SK-N-SH treated with all-trans-retinoic acid at 6 μM for 48 hours (cell line): ENCODE measurements around the gene TOX2.

Source experiments
- ATAC-seq: fragments of 200-7000 bp; cut with Tn5 transposase; 3 replicates; pipeline ENCODE4 v1.9.1; 2020; ENCODE audit warnings: mild to moderate bottlenecking, moderate library complexity
- ARNTL ChIP-seq: fragments of 450-650 bp; formaldehyde crosslinking; IDR thresholded peaks from 2 replicates; pipeline ENCODE4 v1.5.0; 2020; ENCODE audit warnings: low read depth, mild to moderate bottlenecking, moderate library complexity, borderline replicate concordance
- BACH2 ChIP-seq: fragments of 250-450 bp; sonication (Bioruptor Pico); IDR thresholded peaks from 2 replicates; pipeline ENCODE4 v1.9.0; 2021; ENCODE audit warnings: mild to moderate bottlenecking, borderline replicate concordance
- CSDC2 ChIP-seq: fragments of 250-450 bp; sonication (Bioruptor Pico); IDR thresholded peaks from 2 replicates; pipeline ENCODE4 v1.5.0; 2020; ENCODE audit warnings: mild to moderate bottlenecking, moderate library complexity
- CSRNP3 ChIP-seq: fragments of 250-450 bp; sonication (Bioruptor Pico); IDR thresholded peaks from 2 replicates; pipeline ENCODE4 v1.5.1; 2021; ENCODE audit warnings: mild to moderate bottlenecking, moderate library complexity
- ESRRG ChIP-seq: fragments of 250-450 bp; sonication (Bioruptor Pico); IDR thresholded peaks from 2 replicates; pipeline ENCODE4 v1.6.1; 2021; ENCODE audit warnings: mild to moderate bottlenecking
- GLIS3 ChIP-seq: fragments of 250-450 bp; sonication (Bioruptor Pico); IDR thresholded peaks from 2 replicates; pipeline ENCODE4 v1.5.0; 2020; ENCODE audit warnings: mild to moderate bottlenecking, moderate library complexity
- ISL1 ChIP-seq: fragments of 250-450 bp; sonication (Bioruptor Pico); IDR thresholded peaks from 2 replicates; pipeline ENCODE4 v2.1.2; 2022; ENCODE audit warnings: mild to moderate bottlenecking, moderate library complexity
- OSR1 ChIP-seq: fragments of 250-450 bp; sonication (Bioruptor Pico); IDR thresholded peaks from 2 replicates; pipeline ENCODE4 v1.8.0; 2022; ENCODE audit warnings: moderate library complexity, mild to moderate bottlenecking, inconsistent platforms
- PATZ1 ChIP-seq: fragments of 250-450 bp; sonication (Bioruptor Pico); IDR thresholded peaks from 2 replicates; pipeline ENCODE4 v1.8.0; 2020; ENCODE audit warnings: mild to moderate bottlenecking, moderate library complexity, borderline replicate concordance
- POU6F1 ChIP-seq: fragments of 250-450 bp; sonication (Bioruptor Pico); IDR thresholded peaks from 2 replicates; pipeline ENCODE4 v1.8.0; 2021; ENCODE audit warnings: low read depth, mild to moderate bottlenecking, moderate library complexity, borderline replicate concordance
- PPARA ChIP-seq: fragments of 250-450 bp; sonication (Bioruptor Pico); IDR thresholded peaks from 2 replicates; pipeline ENCODE4 v1.5.0; 2020; ENCODE audit warnings: mild to moderate bottlenecking, borderline replicate concordance
- RARB ChIP-seq: fragments of 250-450 bp; sonication (Bioruptor Pico); IDR thresholded peaks from 2 replicates; pipeline ENCODE4 v1.8.0; 2021; ENCODE audit warnings: mild to moderate bottlenecking, moderate library complexity
- SNAI2 ChIP-seq: fragments of 250-450 bp; sonication (Bioruptor Pico); IDR thresholded peaks from 2 replicates; pipeline ENCODE4 v1.5.0; 2020; ENCODE audit warnings: mild to moderate bottlenecking, moderate library complexity
- TCF4 ChIP-seq: fragments of 250-450 bp; sonication (Bioruptor Pico); IDR thresholded peaks from 2 replicates; pipeline ENCODE4 v1.8.0; 2021; ENCODE audit warnings: mild to moderate bottlenecking, moderate library complexity, borderline replicate concordance
- TOX ChIP-seq: fragments of 250-450 bp; sonication (Bioruptor Pico); IDR thresholded peaks from 2 replicates; pipeline ENCODE4 v1.8.0; 2021; ENCODE audit warnings: mild to moderate bottlenecking, moderate library complexity, borderline replicate concordance
- ZC3H10 ChIP-seq: fragments of 250-450 bp; sonication (Bioruptor Pico); IDR thresholded peaks from 2 replicates; pipeline ENCODE4 v1.5.1; 2021; ENCODE audit warnings: mild to moderate bottlenecking, moderate library complexity
- ZFP3 ChIP-seq: fragments of 250-450 bp; sonication (Bioruptor Pico); IDR thresholded peaks from 2 replicates; pipeline ENCODE4 v1.5.0; 2020; ENCODE audit warnings: mild to moderate bottlenecking, moderate library complexity
- ZFP30 ChIP-seq: fragments of 450-650 bp; formaldehyde crosslinking; IDR thresholded peaks from 2 replicates; pipeline ENCODE4 v1.5.0; 2022; ENCODE audit warnings: mild to moderate bottlenecking, moderate library complexity
- ZNF565 ChIP-seq: fragments of 450-650 bp; formaldehyde crosslinking; conservative IDR thresholded peaks from 2 replicates; pipeline ENCODE4 v1.5.0; 2020; ENCODE audit warnings: low read depth, mild to moderate bottlenecking, moderate library complexity
- ZNF70 ChIP-seq: fragments of 450-650 bp; formaldehyde crosslinking; IDR thresholded peaks from 2 replicates; pipeline ENCODE4 v1.5.0; 2020; ENCODE audit warnings: mild to moderate bottlenecking, moderate library complexity
- TF ChIP-seq, protein P1 (sequence below): fragments of 250-450 bp; sonication (Bioruptor Pico); IDR thresholded peaks from 2 replicates; pipeline ENCODE4 v1.5.1; 2020; ENCODE audit warnings: low read depth, mild to moderate bottlenecking, moderate library complexity

Gene TOX2

DNA sequence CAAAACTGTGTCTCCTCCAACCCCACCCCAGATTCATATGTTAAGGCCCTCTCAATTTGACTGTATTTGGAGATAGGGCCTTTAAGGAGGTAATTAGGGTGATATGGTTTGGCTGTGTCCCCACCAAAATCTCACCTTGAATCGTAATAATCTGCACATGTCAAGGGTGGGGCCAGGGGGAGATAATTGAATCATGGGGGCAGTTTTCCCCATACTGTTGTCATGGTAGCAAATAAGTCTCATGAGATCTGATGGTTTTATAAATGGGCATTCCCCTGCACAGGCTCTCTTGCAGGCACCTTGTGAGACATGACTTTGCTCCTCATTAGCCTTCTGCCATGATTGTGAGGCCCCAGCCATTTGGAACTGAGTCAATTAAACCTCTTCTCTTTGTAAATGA is 46.6 kb upstream of the TOX2 start (continued):
- no peak for TF ChIP-seq PPARA (CRISPR knock-in tag)
- TF ChIP-seq TCF4 (CRISPR knock-in tag), result no peak
- TF ChIP-seq ARNTL (CRISPR knock-in tag), result no peak
- TF ChIP-seq PATZ1 (CRISPR knock-in tag), result no peak
- TF ChIP-seq ZNF70, result no peak

DNA sequence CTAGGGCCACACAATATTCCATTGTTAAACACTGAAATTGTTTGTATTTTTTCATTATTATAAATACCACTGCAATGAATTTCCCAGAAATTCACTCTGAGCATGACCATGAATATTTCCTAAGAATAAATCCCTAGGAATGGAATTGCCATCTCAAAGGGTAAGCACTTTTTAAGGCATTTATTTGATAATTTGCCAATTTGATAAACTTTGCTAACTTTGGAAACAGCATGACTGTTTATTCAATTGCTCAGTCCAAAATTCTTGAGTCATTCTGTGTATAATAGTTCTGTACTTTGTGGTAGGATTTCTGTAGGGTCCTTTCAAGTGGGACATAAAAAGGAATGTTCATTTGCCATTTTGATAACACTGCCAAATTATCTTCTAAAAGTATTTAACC is 44.2 kb upstream of the TOX2 start:
- TF ChIP-seq, protein P1, sequence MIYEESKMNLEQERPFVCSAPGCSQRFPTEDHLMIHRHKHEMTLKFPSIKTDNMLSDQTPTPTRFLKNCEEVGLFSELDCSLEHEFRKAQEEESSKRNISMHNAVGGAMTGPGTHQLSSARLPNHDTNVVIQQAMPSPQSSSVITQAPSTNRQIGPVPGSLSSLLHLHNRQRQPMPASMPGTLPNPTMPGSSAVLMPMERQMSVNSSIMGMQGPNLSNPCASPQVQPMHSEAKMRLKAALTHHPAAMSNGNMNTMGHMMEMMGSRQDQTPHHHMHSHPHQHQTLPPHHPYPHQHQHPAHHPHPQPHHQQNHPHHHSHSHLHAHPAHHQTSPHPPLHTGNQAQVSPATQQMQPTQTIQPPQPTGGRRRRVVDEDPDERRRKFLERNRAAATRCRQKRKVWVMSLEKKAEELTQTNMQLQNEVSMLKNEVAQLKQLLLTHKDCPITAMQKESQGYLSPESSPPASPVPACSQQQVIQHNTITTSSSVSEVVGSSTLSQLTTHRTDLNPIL, result no peak
- TF ChIP-seq PATZ1 (CRISPR knock-in tag), result no peak
- TF ChIP-seq ZNF565 (CRISPR knock-in tag), result no peak
- ATAC-seq, result no peak

DNA sequence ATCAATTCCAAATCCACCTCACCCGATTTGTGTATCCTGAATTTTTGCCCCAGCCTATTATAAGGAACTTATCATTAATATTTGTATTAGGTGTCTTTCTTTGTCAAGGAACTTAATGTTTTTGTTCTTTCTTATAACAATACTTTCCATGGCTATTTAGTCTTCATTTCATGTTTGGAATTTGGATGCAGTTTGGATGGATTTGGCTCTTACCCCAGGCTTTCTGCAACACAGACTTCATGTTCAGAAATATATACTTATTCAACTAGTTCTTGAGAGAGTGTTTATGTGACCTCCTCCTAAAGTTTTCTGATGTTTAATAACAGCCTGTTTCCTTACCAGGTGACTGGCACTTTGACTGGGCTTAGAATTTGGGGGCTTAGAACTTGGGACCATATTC is 35.9 kb upstream of the TOX2 start:
- ATAC-seq, result no peak
- no peak for TF ChIP-seq PPARA (CRISPR knock-in tag)
- no peak for TF ChIP-seq RARB (CRISPR knock-in tag)
- TF ChIP-seq ZC3H10 (CRISPR knock-in tag), result no peak
- TF ChIP-seq TCF4 (CRISPR knock-in tag), result no peak
- no peak for TF ChIP-seq CSRNP3 (CRISPR knock-in tag)
- TF ChIP-seq, protein P1, result no peak
- no peak for TF ChIP-seq OSR1 (CRISPR knock-in tag)
- no peak for TF ChIP-seq CSDC2 (CRISPR knock-in tag)
- TF ChIP-seq SNAI2 (CRISPR knock-in tag), result no peak
- no peak for TF ChIP-seq ZNF70
- no peak for TF ChIP-seq ESRRG (CRISPR knock-in tag)
- TF ChIP-seq ARNTL (CRISPR knock-in tag), result no peak
- TF ChIP-seq TOX, result no peak
- TF ChIP-seq GLIS3 (CRISPR knock-in tag), result no peak
- TF ChIP-seq POU6F1 (CRISPR knock-in tag), result no peak
- TF ChIP-seq ISL1 (CRISPR knock-in tag), result no peak
- no peak for TF ChIP-seq ZFP30
- no peak for TF ChIP-seq ZNF565 (CRISPR knock-in tag)
- TF ChIP-seq ZFP3 (CRISPR knock-in tag), result no peak

DNA sequence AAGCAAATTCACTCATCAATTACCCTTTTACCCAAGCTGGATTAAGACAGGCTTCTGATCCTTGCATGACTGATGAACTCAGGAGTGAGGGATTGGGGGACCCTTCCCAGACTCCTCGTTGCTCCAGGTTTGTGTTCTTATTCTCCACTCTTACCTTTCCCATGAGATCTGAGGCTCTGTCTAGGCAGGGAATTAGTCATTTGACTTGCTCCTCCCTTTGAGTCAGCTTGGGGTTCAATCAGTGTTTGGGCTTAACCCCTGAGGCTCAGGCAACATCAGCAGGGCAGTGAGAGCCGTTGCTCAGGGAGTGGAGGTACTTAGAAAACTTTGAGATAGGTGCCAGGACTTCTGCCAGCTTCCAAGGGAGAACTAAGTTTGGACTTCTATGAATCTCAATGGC is 20.7 kb upstream of the TOX2 start:
- ATAC-seq, result no peak
- TF ChIP-seq BACH2 (CRISPR knock-in tag), result no peak
- TF ChIP-seq ISL1 (CRISPR knock-in tag), result no peak
- TF ChIP-seq CSRNP3 (CRISPR knock-in tag), result no peak
- TF ChIP-seq CSDC2 (CRISPR knock-in tag), result no peak
- no peak for TF ChIP-seq PATZ1 (CRISPR knock-in tag)
- TF ChIP-seq, protein P1, result no peak
- TF ChIP-seq SNAI2 (CRISPR knock-in tag), result no peak
- no peak for TF ChIP-seq GLIS3 (CRISPR knock-in tag)
- no peak for TF ChIP-seq PPARA (CRISPR knock-in tag)
- TF ChIP-seq RARB (CRISPR knock-in tag), result no peak
